Skin epidermis (tissue), 12 donors: ENCODE data around the gene CFAP210.

ENCODE experiments used
- H3K27ac ChIP-seq, 21 experiments: fragments of 200-600 bp; sonication (generic) in 11 of 21; one replicate each; pipeline ENCODE4 v1.5.0; 2020; ENCODE audit warnings: mild to moderate bottlenecking in 3 of 21, inconsistent platforms in 2 of 21, moderate library complexity in 2 of 21
- H3K4me3 ChIP-seq, 7 experiments: fragments of 200-600 bp; sonication (generic) in 2 of 7; one replicate each; pipeline ENCODE4 v1.5.0; 2020; ENCODE audit warnings: inconsistent platforms in 2 of 7, mild to moderate bottlenecking in 2 of 7, moderate library complexity in 1 of 7

The CFAP210 gene

DNA sequence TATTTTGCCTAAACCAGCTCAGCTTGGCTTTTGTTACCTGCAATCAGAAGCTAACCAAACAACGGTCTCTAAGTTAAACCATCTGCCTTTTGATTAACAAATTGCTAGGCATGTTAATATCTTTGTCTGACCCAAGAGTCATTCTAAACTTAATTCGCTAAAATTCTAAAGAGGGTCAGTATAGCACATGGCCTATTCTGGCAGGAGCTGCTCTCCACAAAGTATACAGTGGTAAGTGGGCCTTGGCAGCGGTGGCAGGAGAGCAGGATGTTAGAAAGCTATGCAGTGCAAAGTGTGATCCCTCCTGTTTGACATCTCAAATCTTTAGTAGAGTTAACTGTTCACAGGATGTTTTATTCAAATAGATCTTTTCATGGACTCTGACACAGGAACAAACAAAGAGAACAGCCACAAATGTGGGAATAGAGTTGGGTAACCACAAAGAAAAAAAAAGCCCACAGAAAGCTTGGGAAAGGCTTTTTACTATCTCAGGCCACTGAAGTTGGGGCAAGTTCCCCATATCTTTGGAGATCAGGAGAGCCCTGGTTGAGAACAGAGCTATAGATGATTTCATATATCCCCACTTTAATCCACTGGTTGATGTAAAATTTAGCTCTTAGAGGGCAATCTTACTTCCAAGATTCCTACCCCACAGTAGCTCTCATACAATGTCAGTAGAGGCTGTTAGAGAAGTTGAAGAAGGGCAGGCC, 10.6 kb downstream of the CFAP210 start:
- H3K4me3 ChIP-seq, result no peak overlapping the region
- no peak overlapping the region for H3K27ac ChIP-seq

- Histone ChIP-seq H3K4me3 (no peak overlapping the region), H3K27ac (no peak overlapping the region)
These were observed 11.2 kb downstream of the CFAP210 start for GRCh38 chr2:169683054-169683424.

GRCh38 chr2:169676850-169677249, 17.4 kb downstream of the CFAP210 start:
- no peak overlapping the region for H3K4me3 ChIP-seq
- H3K27ac ChIP-seq, result no peak overlapping the region

DNA sequence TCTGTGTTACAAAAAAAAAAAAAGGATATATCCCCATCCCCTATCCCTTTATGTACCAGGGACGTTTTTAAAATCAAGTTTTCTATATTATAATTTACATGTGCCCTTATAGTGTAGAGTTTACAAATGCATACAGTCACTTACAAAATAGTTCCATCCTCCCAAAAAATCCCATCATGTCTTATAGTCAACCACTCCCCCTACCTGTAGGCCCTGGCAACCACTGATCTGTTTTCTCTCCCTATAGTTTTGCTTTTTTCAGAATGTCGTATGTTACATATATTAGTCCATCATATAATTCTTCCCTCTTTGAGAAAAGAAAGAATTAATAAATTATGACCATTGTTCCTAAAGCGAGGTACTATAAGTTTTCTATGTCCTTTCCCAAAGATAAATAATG, 17.8 kb downstream of the CFAP210 start:
- no peak overlapping the region for H3K27ac ChIP-seq
- H3K4me3 ChIP-seq, result no peak overlapping the region

DNA sequence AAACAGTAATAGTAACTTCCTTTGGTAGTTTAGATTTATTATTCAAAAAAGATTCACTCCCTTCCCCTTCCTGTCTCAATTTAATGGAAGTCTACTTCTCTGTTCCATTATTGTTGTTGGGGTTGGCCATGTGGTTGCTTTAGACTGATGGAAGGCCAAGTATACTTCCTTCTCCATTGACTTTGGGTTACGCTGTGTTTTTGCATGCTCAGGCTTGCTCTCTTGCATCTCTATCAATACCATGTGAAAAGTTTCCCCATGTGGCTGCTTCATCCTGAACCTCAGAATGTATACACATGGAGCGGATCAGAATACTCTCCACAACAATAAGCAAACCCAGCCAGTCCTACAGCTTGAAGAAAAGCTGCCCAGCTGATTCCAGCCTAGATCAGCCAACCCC, 20.3 kb downstream of the CFAP210 start:
- H3K27ac ChIP-seq, result no peak overlapping the region
- no peak overlapping the region for H3K4me3 ChIP-seq

DNA sequence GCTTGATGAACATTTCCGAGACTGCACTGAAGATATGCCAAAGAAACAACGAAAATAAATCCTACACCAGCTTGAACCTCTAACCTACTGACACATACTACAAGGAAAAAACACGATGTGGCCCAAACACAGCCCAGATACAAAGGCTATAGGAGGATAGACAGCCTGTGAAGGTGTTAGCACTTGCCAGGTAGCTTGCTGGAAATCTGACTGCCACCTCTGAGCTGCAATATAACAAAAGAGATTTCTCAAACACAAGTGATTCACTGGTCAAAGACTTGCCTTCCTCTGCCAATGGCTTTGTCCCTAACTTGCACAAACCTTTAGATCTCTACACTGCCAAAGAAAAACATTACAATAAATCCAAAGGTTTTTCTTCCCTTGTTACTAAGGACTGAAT, 21.1 kb downstream of the CFAP210 start:
- no peak overlapping the region for H3K27ac ChIP-seq
- no peak overlapping the region for H3K4me3 ChIP-seq

DNA sequence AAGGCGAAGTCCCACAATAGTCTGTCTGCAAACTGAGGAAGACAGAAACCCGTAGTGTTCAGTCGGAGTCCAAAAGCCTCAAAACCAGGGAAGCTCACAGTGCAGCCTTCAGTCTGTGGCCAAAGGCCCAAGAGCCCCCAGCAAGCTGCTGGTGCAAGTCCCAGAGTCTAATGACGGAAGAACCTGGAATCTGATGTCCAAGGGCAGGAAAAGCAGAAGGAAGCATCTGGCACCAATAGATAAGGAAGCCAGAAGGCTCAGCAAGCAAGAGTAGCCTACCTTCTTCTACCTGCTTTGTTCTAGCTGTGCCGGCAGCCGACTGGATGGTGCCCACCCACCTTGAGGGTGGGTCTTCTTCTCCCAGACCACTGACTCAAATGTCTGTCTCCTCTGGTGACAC, 21.8 kb downstream of the CFAP210 start:
- H3K4me3 ChIP-seq, result no peak overlapping the region
- H3K27ac ChIP-seq, result no peak overlapping the region

- Histone ChIP-seq H3K27ac (no peak overlapping the region), H3K4me3 (no peak overlapping the region)
These were observed 23.3 kb downstream of the CFAP210 start for GRCh38 chr2:169670937-169671336.

- Histone ChIP-seq H3K27ac (no peak overlapping the region), H3K4me3 (no peak overlapping the region)
These were observed 24.0 kb downstream of the CFAP210 start for GRCh38 chr2:169670215-169670651.

DNA sequence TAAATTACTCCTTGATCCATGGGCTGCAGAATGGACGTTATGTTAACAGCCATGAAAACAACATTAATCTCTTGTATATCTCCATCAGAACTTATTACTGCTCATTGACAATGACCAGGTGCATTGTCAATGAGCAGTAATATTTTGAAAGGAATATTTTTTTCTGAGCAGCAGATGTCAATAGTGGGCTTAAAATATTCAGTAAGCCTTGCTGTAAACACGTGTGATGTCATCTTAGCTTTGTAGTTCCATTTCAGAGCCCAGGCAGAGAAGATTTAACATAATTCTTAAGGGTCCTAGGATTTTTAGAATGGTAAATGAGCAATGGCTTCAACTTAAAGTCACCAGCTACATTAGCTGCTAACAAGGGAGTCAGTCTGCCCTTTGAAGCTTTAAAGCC, 26.6 kb downstream of the CFAP210 start:
- Histone ChIP-seq H3K4me3 (no peak overlapping the region), H3K27ac (no peak overlapping the region)

DNA sequence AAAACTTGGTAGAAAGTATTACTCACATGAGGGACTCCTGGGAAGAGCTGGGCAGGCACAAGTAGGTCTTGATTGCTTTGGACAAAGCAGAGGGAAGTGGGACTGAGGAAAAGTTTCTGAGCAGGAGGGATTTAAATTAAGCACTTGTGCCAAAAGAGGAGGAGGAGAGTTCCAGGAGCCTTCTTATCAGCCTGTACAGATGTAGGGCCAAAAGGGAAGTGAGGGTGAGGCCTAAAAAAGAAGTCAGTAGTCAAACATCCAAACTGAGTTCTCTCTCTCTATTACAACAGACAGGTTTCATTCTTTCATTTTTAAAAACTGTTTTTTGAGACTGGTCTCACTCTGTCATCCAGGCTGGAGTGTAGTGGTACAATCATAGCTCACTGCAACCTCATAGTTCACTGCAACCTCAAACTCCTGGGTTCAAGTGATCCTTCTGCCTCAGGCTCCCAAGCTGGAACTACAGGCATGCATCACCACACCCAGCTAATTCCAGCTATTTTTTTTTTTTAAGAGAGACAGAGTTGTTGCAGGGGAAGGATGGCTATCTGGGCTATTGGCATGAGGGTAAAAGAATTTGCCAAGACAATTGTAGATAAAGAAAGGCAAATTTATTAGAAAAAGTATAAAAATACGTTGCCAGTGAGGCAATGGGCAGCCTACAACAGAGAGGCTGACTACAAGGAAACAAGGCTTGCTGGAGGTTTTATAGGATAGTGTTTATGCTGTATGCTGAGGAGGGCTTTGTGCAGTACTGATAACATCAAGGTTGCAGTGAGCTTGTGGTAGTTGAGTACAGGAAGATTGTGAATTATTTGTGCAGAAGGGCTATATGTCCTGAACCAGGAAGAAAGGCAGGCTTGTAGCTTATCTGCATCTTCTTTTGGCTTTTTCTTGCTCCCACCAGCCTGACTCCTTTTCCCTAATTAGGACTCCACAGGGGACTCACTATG, 29.0 kb downstream of the CFAP210 start:
- Histone ChIP-seq H3K4me3 (no peak overlapping the region), H3K27ac (no peak overlapping the region)

DNA sequence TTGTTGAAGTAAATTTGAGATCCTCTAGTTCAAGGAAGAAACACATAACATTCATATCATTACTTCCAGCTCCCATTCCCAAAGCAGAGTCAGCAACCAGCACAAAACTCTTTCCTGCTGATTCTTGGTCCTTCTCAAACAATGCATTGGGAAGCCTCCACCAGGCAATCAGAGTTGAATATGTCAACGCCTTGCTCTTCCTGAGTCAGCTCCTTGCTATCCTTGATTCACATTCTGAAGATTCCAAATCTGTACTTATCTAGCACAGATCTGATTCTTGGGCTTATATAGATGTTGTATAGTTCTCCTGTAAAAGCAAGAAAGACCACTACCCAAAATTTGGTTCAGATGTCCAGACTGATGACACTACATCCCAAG, 29.6 kb downstream of the CFAP210 start:
- Histone ChIP-seq H3K27ac (no peak overlapping the region), H3K4me3 (no peak overlapping the region)

- H3K4me3 ChIP-seq, result no peak overlapping the region
- no peak overlapping the region for H3K27ac ChIP-seq
These were observed 31.0 kb downstream of the CFAP210 start for GRCh38 chr2:169663247-169663646.

DNA sequence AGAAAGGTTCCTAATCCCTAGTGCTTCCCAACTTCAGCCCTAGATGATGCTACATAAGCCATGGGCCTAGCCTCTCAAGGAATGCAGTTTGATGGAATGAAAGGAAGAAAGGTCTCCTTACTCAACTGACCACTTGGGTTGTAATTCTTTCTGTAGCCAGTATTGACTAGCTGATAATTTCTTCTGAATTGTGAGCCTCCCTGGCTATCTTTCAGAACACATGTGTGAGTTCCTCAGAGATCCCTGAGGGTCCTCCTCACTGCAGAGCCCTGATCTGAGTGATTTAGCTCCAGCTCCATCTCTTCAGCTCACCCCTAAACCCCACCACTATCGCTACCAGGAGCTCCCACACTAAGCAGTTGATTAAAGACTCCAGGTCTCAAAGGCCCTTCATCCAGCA, 31.5 kb downstream of the CFAP210 start:
- no peak overlapping the region for H3K27ac ChIP-seq
- no peak overlapping the region for H3K4me3 ChIP-seq

GRCh38 chr2:169661265-169661664, 32.9 kb downstream of the CFAP210 start:
- Histone ChIP-seq H3K4me3 (no peak overlapping the region), H3K27ac (no peak overlapping the region)

- Histone ChIP-seq H3K4me3 (no peak overlapping the region), H3K27ac (no peak overlapping the region)
These were observed 34.9 kb downstream of the CFAP210 start for GRCh38 chr2:169659320-169659719.

DNA sequence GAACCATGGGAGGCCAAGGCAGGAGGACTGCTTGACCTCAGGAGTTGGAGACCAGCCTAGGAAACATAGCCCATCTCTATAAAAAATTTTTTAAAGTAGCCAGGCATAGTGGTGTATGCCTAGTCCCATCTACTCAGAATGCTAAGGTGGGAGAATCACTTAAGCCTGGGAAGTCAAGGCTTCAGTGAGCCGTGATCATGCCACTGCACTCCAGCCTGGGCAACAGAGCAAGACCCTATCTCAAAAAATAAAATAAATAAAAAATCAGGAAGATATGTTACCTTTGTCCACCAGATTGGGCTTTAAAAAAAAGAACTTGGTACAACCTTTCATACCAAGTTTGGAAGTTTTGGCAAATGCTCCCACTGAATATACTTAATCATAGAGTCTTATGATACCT, 35.3 kb downstream of the CFAP210 start:
- H3K4me3 ChIP-seq, result no peak overlapping the region
- H3K27ac ChIP-seq, result no peak overlapping the region

- H3K27ac ChIP-seq, result no peak overlapping the region
- H3K4me3 ChIP-seq, result no peak overlapping the region
These were observed 38.0 kb downstream of the CFAP210 start for GRCh38 chr2:169656164-169656563.

DNA sequence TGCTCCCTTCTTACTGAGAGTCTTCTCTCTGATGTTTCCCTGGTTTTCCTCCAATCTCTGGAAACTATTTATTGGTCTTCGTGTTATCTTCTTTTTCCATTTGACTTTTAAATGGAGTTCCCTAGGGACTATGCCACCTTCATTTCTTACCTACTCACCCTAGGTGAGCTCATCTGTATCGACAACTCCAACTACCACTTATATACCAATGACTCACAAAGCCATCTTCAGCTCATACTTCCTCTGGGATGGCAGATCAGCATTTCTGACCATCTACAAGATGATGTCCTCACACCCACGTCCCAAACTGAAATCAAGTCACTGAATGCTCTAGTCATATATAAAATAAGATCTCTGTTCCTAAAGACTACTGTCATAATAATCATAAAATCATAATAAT, 40.6 kb downstream of the CFAP210 start:
- Histone ChIP-seq H3K4me3 (no peak overlapping the region), H3K27ac (no peak overlapping the region)

GRCh38 chr2:169649278-169649677, 44.9 kb downstream of the CFAP210 start:
- H3K4me3 ChIP-seq, result no peak overlapping the region
- no peak overlapping the region for H3K27ac ChIP-seq

DNA sequence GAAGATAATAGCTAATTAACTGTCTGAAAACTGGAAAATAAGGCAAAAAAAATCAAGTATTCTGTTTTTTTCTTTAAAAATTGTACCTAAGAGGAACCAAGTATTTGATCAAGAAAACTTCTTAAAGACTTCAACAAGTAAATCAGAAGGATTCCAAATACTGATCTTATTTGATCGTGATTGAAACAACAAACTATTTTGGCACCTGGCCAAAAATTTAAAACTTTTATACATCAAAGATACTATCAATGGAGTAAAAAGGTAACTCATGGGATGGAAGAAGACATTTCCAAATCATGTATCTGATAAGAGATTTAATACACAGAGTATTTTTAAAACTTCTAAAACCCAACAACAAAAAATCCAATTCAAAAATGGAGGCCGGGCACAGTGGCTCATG, 46.7 kb downstream of the CFAP210 start:
- Histone ChIP-seq H3K27ac (no peak overlapping the region), H3K4me3 (no peak overlapping the region)
